ENCODE measurements around the gene DKK2. TPM values are rescaled to one million over a fixed set of nuclear protein-coding genes. Genes with fewer than 3 reads are reported as not detected.

The DKK2 gene
- total RNA-seq, 1 experiment from 2014 or later, result not detected

DNA sequence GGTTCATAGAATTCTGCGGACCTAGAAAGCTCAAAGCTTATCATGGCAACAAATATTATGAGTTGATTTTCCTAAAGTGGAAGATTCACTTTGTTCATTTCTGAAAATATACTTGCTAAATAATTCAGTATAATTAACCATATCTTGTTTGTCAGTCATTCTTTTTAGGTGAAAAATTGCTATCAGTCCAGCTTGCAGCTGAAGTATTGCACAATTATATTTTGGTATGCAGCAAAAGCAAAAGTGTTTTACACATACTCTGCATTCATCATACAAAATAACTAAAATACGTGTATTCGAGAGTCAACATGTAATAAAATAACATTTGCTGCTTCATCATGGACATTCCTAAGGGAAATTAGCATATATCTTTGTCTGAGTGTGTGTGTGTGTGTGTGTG, 24.8 kb downstream of the DKK2 start:
- CTCF ChIA-PET, result no interaction called here
- H3K4me1 Mint-ChIP-seq (ENCODE audit: low read depth, unreplicated experiment), result no peaks in the 10 kb centered on the region

DNA sequence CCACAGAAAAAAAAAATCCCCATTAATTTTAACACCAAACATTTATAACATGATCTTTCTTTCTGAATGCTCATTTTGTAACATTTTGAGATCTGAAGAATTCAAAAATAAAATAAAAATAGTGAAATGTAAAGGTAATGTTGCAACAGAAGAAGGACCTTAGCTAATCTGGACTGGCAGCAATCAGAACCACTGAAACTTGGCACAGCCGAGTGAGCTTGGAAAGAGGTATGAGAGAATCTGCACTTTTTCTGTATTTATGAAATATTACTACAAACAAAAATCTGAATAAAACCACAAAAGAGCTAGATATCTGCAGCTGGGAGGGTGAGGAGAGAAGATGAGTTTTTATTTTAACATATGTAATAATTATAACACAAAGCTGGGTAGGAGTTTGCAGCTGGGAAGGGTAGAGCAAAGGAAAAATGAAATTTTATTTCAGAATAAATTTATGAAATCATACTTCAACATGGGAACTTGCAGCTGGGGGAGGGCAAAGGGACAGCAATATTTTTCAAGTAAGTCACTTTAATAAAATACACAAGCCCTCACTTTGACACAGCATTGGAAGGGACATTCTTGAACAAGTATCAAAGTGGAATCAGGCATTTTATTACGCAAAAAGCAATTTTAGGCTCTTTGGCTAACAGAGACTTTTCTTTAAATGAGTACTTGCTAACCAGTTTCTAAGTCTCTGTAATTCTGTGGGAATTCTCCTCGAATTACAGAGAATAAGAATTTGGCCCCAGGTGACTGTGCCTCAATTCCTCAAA, 26.7 kb downstream of the DKK2 start:
- no TSS peak for BruUV-seq (replicated peaks)
- no peak overlapping the region for H3K27ac Mint-ChIP-seq (ENCODE audit: unreplicated experiment)
- H3K27me3 Mint-ChIP-seq (ENCODE audit: unreplicated experiment), result no peaks in the 10 kb centered on the region
- TF ChIP-seq, protein P1, sequence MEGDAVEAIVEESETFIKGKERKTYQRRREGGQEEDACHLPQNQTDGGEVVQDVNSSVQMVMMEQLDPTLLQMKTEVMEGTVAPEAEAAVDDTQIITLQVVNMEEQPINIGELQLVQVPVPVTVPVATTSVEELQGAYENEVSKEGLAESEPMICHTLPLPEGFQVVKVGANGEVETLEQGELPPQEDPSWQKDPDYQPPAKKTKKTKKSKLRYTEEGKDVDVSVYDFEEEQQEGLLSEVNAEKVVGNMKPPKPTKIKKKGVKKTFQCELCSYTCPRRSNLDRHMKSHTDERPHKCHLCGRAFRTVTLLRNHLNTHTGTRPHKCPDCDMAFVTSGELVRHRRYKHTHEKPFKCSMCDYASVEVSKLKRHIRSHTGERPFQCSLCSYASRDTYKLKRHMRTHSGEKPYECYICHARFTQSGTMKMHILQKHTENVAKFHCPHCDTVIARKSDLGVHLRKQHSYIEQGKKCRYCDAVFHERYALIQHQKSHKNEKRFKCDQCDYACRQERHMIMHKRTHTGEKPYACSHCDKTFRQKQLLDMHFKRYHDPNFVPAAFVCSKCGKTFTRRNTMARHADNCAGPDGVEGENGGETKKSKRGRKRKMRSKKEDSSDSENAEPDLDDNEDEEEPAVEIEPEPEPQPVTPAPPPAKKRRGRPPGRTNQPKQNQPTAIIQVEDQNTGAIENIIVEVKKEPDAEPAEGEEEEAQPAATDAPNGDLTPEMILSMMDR (IDR thresholded peaks at IDR 0.05; ENCODE audit: unreplicated experiment), result no peak
- no peak for DNase-seq
- H3K4me3 Mint-ChIP-seq (ENCODE audit: low read depth, unreplicated experiment), result no peak overlapping the region
- no peaks in the 10 kb centered on the region for H3K4me1 Mint-ChIP-seq (ENCODE audit: low read depth, unreplicated experiment)
- no peaks in the 10 kb centered on the region for H3K9me3 Mint-ChIP-seq (ENCODE audit: low read depth, unreplicated experiment)
- intact Hi-C loops (cut with micrococcal nuclease; ENCODE audit: unreplicated experiment), result no loop called here
- H3K36me3 Mint-ChIP-seq (ENCODE audit: insufficient read depth, unreplicated experiment), result no peaks in the 10 kb centered on the region
- CTCF ChIA-PET, result no interaction called here

More for the DNA sequence above, 24.8 kb downstream of the DKK2 start:
- BruUV-seq (replicated peaks), result no TSS peak
- TF ChIP-seq, protein P1 (IDR thresholded peaks at IDR 0.05; ENCODE audit: unreplicated experiment), result no peak
- Mint-ChIP-seq H3K27ac (ENCODE audit: unreplicated experiment) (no peak overlapping the region), H3K9me3 (ENCODE audit: low read depth, unreplicated experiment) (no peaks in the 10 kb centered on the region), H3K36me3 (ENCODE audit: insufficient read depth, unreplicated experiment) (no peaks in the 10 kb centered on the region), H3K4me3 (ENCODE audit: low read depth, unreplicated experiment) (no peak overlapping the region), H3K27me3 (ENCODE audit: unreplicated experiment) (no peaks in the 10 kb centered on the region)
- intact Hi-C loops (cut with micrococcal nuclease; ENCODE audit: unreplicated experiment), result no loop called here
- no peak for DNase-seq

DNA sequence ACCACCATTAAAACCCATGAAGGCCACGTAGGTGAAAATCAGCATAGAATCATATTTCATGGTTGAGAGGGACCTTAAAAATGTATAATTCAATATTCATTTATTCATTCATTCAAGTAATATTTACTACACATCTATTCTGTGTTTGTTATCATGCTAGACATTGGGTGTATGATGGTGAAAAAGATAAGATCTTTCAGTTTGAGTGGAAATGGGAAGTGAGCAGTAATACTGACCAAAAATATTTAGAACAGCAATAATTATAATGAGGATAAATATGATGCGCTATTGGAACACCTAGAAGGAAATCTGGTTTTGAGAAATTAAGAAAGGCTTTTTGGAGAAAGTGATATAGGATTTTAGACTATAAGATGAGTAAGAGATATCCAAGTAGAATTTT, 28.0 kb downstream of the DKK2 start:
- H3K27me3 Mint-ChIP-seq (ENCODE audit: unreplicated experiment), result no peaks in the 10 kb centered on the region
- CTCF ChIA-PET, result no interaction called here
- H3K27ac Mint-ChIP-seq (ENCODE audit: unreplicated experiment), result no peak overlapping the region
- BruUV-seq (replicated peaks), result no TSS peak
- no peak for DNase-seq
- TF ChIP-seq, protein P1 (IDR thresholded peaks at IDR 0.05; ENCODE audit: unreplicated experiment), result no peak
- intact Hi-C loops (cut with micrococcal nuclease; ENCODE audit: unreplicated experiment), result no loop called here
- no peaks in the 10 kb centered on the region for H3K36me3 Mint-ChIP-seq (ENCODE audit: insufficient read depth, unreplicated experiment)
- no peaks in the 10 kb centered on the region for H3K9me3 Mint-ChIP-seq (ENCODE audit: low read depth, unreplicated experiment)
- H3K4me3 Mint-ChIP-seq (ENCODE audit: low read depth, unreplicated experiment), result no peak overlapping the region
- no peaks in the 10 kb centered on the region for H3K4me1 Mint-ChIP-seq (ENCODE audit: low read depth, unreplicated experiment)

DNA sequence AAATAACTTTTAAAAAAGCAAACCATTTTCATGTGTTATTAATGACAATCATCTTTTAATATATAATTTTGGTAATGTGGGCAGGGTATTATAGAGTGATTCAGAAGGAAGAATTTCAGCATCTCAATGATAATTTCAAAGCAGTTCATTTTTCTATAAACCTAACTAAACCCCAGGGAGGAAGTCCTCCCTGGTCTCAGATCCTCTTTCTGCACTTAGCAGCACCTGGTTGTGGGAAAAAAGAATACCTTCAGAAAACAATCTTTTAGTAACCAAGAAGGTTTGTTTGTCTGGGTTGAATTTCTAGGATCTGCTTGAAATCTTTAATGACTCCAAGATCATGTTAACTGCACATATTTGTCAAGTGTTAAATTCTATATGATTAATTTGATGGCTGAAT, 29.9 kb downstream of the DKK2 start:
- Mint-ChIP-seq H3K4me1 (ENCODE audit: low read depth, unreplicated experiment) (no peaks in the 10 kb centered on the region), H3K4me3 (ENCODE audit: low read depth, unreplicated experiment) (no peak overlapping the region), H3K9me3 (ENCODE audit: low read depth, unreplicated experiment) (no peaks in the 10 kb centered on the region), H3K36me3 (ENCODE audit: insufficient read depth, unreplicated experiment) (no peaks in the 10 kb centered on the region), H3K27me3 (ENCODE audit: unreplicated experiment) (no peaks in the 10 kb centered on the region), H3K27ac (ENCODE audit: unreplicated experiment) (no peak overlapping the region)
- intact Hi-C loops (cut with micrococcal nuclease; ENCODE audit: unreplicated experiment), result no loop called here
- TF ChIP-seq, protein P1 (IDR thresholded peaks at IDR 0.05; ENCODE audit: unreplicated experiment), result no peak
- BruUV-seq (replicated peaks), result no TSS peak
- CTCF ChIA-PET, result no interaction called here
- DNase-seq, result no peak
